Chondrocyte (in vitro differentiated cells): ENCODE measurements around the gene EZH1. TPM values are rescaled to one million over a fixed set of nuclear protein-coding genes. Genes with fewer than 3 reads are reported as not detected.

Source experiments
- DNase-seq: peaks from one replicate; pipeline ENCODE4 v3.0.0; 2021; ENCODE audit warnings: mixed read lengths, low spot score
- H3K27ac Mint-ChIP-seq: one replicate; pipeline ENCODE4 v1.8.0; 2021; ENCODE audit warnings: mild to moderate bottlenecking, moderate library complexity, mixed read lengths; ENCODE audit not compliant: unreplicated experiment
- H3K27me3 Mint-ChIP-seq: 2 replicates; pipeline ENCODE4 v1.8.0; 2021; ENCODE audit warnings: low read depth, mixed read lengths
- H3K36me3 Mint-ChIP-seq: 2 replicates; pipeline ENCODE4 v1.8.0; 2021; ENCODE audit warnings: low read depth, mixed read lengths
- H3K4me1 Mint-ChIP-seq: 2 replicates; pipeline ENCODE4 v1.8.0; 2021; ENCODE audit warnings: low read depth, mild to moderate bottlenecking, mixed read lengths
- H3K4me3 Mint-ChIP-seq: one replicate; pipeline ENCODE4 v1.8.0; 2021; ENCODE audit warnings: mild to moderate bottlenecking, moderate library complexity, mixed read lengths; ENCODE audit not compliant: unreplicated experiment
- H3K9me3 Mint-ChIP-seq: 2 replicates; pipeline ENCODE4 v1.8.0; 2021; ENCODE audit warnings: low read depth, mixed read lengths
- CTCF ChIP-seq: fragments of 200-600 bp; sonication (generic); IDR thresholded peaks from 2 replicates; pipeline ENCODE4 v1.5.0; 2021; ENCODE audit warnings: antibody characterized with exemption, mild to moderate bottlenecking, moderate library complexity
- total RNA-seq: library from RNA; stranded (reverse); gene quantifications from 3 replicates; pipeline ENCODE4 v1.2.1, GENCODE V29; 2021

The EZH1 gene
- total RNA-seq, 1 donor from 2014 or later, result 22.2 TPM

- Mint-ChIP-seq H3K36me3 (peaks cover 7% of the 10 kb centered on the region), H3K9me3 (no peaks in the 10 kb centered on the region), H3K27me3 (peaks cover 8% of the 10 kb centered on the region), H3K4me3 (peak overlapping the region; percentile 47), H3K27ac (no peak overlapping the region), H3K4me1 (peaks cover 20% of the 10 kb centered on the region)
- DNase-seq, result no peak
- TF ChIP-seq CTCF, result no peak
These were observed 36.2 kb upstream of the EZH1 start for GRCh38 chr17:42780851-42781638.

- H3K27ac Mint-ChIP-seq, result peak within 1 kb of the TSS; percentile 2
- H3K27me3 Mint-ChIP-seq, result peaks cover 5% of the 10 kb centered on the region
- peak within 1 kb of the TSS; percentile 53 for H3K4me3 Mint-ChIP-seq
- H3K4me1 Mint-ChIP-seq, result peaks cover 26% of the 10 kb centered on the region
- TF ChIP-seq CTCF, result no peak
- H3K36me3 Mint-ChIP-seq, result peaks cover 7% of the 10 kb centered on the region
- no peak for DNase-seq
- H3K9me3 Mint-ChIP-seq, result no peaks in the 10 kb centered on the region
These were observed 35.4 kb upstream of the EZH1 start, which contains the start of gene WNK4 for GRCh38 chr17:42779936-42780850. WNK4 (plus strand) TSS chr17:42780610; CDS start chr17:42780699, 89 bp downstream.

GRCh38 chr17:42779304-42779935 lies 34.6 kb upstream of the EZH1 start:
- peaks cover 7% of the 10 kb centered on the region for H3K36me3 Mint-ChIP-seq
- TF ChIP-seq CTCF, result no peak
- peaks cover 5% of the 10 kb centered on the region for H3K27me3 Mint-ChIP-seq
- peaks cover 33% of the 10 kb centered on the region for H3K4me1 Mint-ChIP-seq
- DNase-seq, result no peak
- peak overlapping the region; percentile 53 for H3K4me3 Mint-ChIP-seq
- peak overlapping the region; percentile 2 for H3K27ac Mint-ChIP-seq
- H3K9me3 Mint-ChIP-seq, result no peaks in the 10 kb centered on the region

GRCh38 chr17:42778570-42778969 lies 33.7 kb upstream of the EZH1 start:
- peaks cover 7% of the 10 kb centered on the region for H3K36me3 Mint-ChIP-seq
- H3K4me1 Mint-ChIP-seq, result peaks cover 42% of the 10 kb centered on the region
- H3K9me3 Mint-ChIP-seq, result no peaks in the 10 kb centered on the region
- peaks cover 5% of the 10 kb centered on the region for H3K27me3 Mint-ChIP-seq
- DNase-seq, result no peak
- no peak overlapping the region for H3K27ac Mint-ChIP-seq
- TF ChIP-seq CTCF, result no peak
- no peak overlapping the region for H3K4me3 Mint-ChIP-seq
